HG03280 (cell line): ENCODE results near the gene RINT1.

Experiments used
- ATAC-seq: cut with Tn5 transposase; IDR thresholded peaks from one replicate; pipeline ENCODE4 v1.9.1; 2021; ENCODE audit warnings: mild to moderate bottlenecking, moderate library complexity; ENCODE audit not compliant: unreplicated experiment

RINT1 gene

GRCh38 chr7:105530546-105530945, 1.5 kb upstream of the RINT1 start:
- no peak for ATAC-seq

DNA sequence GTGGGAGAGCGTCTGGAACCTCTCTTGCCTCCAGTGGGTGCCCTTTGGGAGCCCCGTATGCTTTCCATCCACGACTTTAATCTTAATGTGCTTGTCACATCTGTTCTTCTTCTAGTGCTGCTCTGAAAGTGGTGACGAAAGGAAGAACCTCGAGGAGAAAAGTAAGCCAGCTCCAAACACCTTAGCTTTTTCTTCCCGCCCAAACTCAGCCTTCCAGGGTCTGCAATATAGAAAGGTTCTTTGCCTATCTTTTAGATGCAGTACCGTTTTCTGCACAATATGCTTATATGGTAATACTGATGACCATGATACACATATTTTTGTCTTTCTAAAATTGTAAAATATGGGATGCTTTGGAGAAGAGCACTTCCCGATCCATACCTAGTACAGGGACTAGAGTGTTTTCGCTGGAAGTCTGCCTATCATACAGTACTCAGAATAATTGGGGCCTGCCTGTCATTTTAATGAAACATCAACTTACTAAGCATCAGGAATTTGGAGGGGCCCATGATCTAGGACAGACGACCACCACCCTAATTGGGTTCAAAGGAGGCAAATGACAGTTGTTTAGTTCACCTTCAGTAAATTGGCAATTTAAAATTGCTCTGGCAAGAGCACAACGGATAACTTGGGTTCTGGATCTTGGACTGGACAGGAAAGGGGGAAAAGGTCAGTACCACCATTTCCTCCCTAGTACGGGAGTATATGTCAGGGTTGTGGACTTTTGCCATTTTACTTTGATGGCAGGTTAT, 884 bp downstream of the RINT1 start:
- ATAC-seq: no peak

- ATAC-seq: no peak
These were observed 6.3 kb downstream of the RINT1 start for GRCh38 chr7:105538339-105538738.

DNA sequence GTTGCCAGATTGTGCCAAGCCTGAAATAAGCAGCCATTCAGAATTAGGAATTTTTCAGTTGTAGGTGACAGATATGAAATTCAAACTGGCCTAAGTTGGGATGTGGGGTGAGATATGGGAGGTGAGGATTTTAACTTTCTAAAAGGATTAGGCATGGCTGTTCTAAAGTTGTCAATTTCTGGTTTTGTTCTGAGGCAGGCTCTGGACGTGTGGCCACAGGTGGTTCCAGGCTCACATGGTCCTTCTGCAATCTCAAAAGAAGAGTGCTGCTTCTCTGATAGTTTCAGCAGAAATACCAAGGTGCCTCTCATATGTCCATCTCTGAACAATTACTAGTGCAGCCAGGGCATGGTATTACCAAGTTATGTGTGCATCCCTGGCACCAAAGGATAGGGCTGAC, 27.9 kb downstream of the RINT1 start:
- ATAC-seq: no peak

GRCh38 chr7:105565190-105565589, 33.2 kb downstream of the RINT1 start:
- no peak for ATAC-seq

DNA sequence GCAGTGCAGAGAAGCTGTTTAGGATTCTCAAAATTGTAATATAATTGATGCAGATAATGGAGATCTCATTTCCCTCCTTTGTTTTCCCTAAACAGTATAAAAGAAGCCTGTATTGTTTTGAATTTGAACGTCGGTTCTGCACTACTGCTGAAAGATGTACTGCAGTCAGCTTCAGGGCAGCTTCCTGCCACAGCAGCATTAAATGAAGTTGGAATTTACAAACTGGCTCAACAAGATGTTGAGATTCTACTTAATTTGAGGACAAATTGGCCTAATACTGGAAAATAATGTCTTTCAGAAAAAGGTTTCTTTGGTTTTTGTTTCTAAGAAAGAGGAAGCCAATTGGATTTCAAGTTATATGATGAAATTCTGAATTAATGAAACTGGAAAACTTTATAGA, 35.0 kb downstream of the RINT1 start:
- no peak for ATAC-seq

DNA sequence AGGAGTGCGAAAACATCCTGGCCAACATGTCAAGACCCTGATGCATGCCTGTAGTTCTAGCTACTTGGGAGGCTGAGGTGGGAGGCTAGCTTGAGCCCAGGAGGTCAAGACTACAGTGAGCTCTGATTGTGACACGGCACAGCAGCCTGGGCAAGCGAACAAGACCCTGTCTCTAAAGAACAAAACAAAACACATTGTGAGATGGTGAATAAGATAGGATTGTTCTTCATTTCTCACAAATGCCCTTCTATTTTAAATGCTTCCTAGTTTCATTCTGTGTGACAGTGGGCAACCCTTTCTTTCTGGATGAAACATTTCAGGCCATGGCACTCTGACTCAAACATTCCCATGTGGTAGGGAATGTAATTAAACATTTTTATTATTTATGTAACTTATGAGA, 35.8 kb downstream of the RINT1 start:
- no peak for ATAC-seq

DNA sequence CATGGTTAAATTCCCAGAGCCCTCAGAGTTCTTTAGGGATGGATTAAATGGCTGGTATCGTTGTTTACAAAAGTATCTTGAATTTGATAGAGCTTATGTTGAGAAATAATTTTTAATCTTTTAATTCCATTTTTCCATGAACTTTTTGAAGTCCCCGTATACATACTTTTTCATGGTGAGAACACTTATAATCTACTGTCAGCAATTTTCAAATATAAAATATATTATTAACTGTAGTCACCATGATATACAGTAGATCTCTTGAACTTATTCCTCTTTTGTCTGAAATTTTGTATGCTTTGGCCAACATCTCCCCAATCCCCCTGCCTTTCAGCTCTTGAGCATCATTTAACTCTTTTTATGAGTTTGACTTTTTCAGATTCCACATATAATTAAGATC, 39.9 kb downstream of the RINT1 start:
- ATAC-seq: no peak

DNA sequence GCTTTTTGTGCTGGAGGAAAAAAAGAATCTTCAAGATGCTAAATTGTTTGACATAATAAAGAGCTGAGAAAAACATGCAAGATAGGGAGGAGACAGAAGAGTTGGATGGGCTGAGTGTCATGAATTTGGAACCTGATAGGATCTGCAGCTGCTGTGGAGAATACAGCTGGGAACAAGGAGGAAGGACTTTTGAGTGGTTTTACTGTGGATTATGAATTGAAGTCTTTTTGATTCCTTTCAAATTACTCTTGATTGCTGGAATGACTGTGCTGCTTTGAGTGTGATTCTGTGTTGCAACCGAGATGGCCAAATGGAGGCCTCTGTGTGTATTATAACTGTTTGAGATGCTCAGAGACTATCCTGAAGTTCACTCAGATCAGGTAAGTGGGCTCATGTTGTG, 45.2 kb downstream of the RINT1 start:
- ATAC-seq: no peak

GRCh38 chr7:105578496-105578895, 46.5 kb downstream of the RINT1 start:
- no peak for ATAC-seq

DNA sequence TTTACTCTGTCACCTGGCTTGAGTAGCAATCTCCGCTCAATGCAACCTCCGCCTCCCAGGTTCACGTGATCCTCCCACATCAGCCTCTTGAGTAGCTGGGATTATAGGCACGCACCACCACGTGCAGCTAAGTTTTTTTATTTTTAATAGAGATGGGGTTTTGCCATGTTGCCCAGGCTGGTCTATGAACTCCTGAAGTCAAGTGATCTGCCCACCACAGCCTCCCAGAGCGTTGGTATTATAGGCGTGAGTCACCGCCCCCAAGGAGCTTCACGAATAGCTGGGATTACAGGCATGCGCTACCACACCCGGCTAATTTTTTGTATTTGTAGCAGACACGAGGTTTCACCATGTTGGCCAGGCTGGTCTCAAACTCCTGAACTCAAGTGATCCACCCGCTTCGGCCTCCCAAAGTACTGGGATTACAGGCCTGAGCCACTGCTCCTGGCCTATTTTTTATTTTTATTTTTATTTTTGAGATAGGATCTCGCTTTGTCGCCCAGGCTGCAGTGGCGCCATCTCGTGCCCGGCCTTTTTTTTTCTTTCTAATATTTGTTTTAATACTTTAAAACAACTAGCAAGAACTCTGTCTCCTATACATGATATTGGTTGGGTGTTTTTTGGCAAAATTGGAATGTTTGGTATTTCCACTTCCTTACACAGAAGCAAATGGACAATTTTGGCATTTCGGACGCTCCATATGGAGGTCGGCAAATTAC, 48.2 kb downstream of the RINT1 start:
- no peak for ATAC-seq

DNA sequence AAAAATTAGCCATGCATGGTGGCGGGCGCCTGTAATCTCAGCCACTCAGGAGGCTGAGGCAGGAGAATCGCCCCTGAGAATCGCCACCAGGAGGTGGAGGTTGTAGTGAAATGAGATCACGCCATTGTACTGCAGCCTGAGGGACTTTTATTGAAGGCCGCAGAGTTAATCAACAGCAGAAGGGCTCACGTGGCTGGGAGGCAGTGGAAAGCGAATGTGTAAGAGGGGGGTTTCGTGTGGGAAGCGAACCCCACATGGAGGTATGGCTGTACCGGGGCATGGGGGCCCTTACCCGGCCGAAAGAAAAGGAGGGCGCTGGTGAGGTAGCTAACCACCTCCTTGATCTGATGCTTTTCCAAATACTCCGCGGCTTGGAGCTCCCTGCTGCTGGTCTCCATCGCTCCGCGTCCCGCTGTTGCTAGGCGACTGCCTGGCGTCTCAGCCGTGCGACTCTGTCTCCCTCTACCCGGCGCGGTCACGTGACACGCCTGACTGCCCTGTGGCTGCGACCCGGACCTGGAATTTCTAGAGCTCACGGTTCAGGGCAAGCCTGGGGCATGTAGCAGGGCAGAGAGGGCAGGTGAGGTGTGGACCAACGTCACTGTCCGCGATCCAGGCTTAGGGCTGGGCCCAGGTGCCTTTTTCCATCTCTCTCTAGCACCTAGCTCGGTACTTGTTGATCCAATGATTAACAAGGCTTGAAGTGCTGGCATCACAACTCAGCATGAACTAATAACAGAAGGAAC, 49.2 kb downstream of the RINT1 start, which contains the start of gene EFCAB10:
EFCAB10 (minus strand) TSS at position 428 of the 746 bp plus-strand sequence; CDS start at position 398, 30 bp downstream.
- peak; percentile 85 for ATAC-seq

GRCh38 chr7:105583061-105583460, 51.1 kb downstream of the RINT1 start:
- ATAC-seq: no peak

GRCh38 chr7:105584165-105584564, 52.2 kb downstream of the RINT1 start:
- no peak for ATAC-seq

DNA sequence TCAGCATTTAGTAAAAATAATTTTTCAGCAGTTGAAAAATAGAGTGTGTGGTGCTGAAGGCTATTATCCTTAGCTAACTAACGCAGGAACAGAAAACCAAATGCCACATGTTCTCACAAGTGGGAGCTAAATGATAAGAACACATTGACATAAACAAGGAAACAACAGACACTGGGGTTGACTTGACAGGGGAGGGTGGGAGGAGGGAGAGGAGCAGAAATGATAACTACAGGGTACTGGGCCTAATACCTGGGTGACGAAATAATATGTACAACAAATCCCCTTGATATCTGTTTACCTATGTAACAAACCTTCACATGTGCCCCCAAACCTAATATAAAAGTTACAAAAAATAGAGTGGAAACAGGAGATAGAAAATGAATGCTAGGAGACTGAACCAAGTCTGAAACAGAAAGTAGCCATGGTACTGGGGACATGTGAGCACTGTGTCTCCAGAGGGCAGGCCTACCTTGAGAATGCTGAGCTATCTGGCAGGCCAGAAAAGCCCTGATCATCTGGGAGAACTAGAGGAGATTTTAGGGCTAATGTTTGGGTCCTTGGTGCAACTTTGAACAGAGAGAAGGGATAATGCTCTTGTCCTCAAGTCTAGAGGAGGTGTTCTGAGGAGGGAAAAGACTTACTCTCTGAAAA, 54.0 kb downstream of the RINT1 start:
- no peak for ATAC-seq

DNA sequence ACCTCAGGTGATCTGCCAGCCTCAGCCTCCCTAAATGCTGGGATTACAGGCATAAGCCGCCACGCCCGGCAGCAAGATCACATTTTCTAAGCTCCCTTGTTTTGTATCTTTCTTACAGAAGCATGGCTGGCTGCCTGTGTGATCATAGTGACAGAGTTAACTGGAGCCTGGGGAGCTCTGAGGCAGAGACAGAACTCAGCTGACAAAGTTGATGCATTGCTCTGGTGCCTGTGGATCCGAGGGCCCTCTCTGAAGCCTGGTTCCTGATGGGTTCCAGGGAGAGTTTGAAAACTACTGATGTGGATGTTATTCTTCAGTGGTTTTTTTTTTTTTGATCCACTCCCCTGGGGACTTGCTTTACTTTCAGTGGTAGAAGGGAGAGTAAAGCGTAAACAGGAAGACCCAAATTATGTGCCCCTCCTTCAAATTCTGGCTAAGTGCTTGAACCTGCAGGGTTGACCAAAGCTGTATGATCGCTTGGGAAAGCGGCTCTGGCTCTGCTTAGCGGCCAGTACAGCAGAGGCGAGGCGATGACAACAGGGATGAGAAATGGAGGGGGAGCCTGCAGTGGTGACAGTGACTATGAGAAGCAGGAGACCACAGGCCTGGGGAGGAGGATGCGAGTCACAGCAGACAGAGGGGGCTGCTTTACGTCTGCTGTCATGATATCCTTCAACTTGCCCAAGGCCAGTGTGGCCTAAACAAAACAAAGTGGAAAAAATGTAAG, 56.1 kb downstream of the RINT1 start:
- no peak for ATAC-seq

GRCh38 chr7:105589356-105590077, 57.5 kb downstream of the RINT1 start:
- peak; percentile 80 for ATAC-seq

DNA sequence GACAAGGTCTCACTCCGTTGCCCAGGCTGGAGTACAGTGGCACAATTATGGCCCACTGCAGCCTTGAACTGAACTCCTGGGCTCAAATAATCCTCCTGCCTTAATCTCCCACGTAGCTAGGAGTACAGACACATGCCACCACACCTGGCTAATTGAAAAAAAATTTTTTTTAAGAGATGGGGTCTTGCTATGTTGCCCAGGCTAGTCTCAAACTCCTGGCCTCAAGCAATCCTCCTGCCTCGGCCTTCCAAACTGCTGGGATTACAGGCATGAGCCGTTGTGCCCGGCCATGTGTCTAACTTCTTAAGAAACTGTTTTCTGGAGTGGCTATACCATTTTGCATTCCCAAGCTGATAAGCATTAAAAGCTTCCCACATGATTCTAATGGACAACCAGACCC, 58.8 kb downstream of the RINT1 start:
- ATAC-seq: no peak

DNA sequence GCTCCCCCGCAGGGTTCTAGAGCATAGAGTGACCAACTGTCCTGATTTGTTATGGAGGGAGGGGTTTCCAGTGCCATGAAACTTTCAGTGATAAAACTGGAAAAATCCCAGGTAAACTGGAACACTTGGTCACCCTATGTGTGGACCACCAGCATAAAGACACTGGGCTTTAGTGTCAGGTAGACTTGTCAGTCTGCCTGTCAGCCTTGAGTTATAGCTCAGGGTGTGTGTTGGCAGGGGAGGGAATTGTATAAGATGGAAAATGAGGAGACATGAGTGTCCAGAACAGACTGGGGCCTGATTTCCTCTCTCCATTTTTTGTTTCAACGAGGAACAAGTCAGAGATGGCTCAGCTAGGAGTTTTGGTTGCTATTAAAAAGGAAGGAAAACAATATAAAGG, 59.5 kb downstream of the RINT1 start:
- no peak for ATAC-seq

DNA sequence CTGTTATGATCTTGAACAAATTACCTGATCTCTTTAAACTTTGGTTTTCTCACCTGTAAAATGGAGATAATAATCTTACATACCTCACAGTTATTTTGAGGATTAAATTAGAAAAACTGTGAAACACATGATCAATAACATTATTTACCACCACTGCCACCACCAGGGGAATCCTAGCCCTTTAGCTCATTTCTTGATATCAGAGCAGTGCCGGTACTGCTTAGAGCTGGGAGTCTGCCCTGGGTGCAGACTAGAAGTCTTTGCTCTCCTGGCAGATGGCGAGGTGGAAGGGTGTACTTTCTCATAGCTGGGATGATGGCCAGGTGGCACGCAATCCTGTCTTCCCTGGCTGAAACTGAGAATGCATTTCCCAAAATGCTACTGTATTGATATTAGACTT, 62.0 kb downstream of the RINT1 start:
- ATAC-seq: no peak
